HG03095 (cell line): ENCODE measurements around the gene MARVELD1.
"Not testable (repeated sequence)": the region's sequence is repeated elsewhere in the genome, so short reads cannot be mapped to it uniquely, and the experiment has no call there.

ENCODE experiments used
- ATAC-seq: cut with Tn5 transposase; IDR thresholded peaks from one replicate; pipeline ENCODE4 v1.9.1; 2021; ENCODE audit warnings: moderate library complexity; ENCODE audit not compliant: unreplicated experiment

Gene MARVELD1

DNA sequence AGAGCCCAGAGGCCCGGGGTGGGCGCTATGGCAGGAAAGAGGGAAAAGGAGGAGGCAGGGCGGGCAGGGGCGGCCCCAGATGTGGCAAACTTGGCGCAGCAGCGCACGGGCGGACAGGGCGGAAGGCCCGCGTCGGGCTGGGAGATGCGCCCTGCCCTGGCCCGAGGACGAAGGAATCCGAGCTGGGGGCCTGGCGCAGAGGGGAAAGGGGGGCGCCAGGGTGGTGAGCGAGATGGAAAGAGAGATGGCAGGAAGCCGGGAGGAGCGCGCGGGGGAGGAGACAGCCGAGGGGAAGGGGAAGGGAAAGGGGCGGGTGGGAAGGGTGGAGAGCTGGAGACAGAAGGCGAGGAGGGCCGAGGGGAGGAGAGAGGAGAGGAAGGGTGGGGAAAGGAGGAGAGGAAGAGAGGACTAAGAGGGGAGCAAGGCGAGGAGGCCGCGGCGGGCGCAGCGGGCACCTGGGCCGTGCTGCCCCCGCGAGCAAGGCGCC, at the start of gene MARVELD1:
Gene MARVELD1, plus strand, starts transcription at position 392 of the 487 bp plus-strand sequence. CDS start 147 bp downstream, outside the sequence.
- no peak for ATAC-seq

DNA sequence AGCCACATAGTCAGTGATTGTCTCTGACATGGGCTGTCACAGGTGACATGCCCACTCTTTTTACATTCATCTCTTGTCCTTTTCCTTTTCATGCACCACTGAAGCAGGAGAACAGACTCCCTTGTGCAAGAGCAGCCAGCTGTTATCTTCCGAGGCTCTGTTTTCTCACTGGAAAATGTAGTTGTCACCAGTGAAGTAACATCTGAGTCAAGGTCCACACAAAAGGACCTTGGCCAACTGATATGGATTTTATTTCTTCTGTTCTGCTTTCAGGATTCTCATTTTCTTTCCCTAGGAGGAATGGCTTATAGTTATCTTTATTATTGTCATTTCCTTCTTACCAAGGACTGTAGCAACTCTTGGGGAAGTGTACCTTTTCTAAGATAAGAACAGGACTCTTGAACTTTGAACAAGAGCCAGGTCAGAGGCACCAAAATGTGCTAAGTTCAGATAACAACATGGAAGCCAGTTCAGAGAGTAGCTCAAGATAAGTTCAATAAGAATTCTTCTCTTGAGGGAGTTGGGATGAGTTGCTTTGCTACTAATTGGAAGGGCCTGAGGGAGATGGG, 49.2 kb upstream of the MARVELD1 start:
- ATAC-seq, result no peak

- ATAC-seq, result no peak
These were observed 46.5 kb upstream of the MARVELD1 start for GRCh38 chr10:97666992-97667391.

DNA sequence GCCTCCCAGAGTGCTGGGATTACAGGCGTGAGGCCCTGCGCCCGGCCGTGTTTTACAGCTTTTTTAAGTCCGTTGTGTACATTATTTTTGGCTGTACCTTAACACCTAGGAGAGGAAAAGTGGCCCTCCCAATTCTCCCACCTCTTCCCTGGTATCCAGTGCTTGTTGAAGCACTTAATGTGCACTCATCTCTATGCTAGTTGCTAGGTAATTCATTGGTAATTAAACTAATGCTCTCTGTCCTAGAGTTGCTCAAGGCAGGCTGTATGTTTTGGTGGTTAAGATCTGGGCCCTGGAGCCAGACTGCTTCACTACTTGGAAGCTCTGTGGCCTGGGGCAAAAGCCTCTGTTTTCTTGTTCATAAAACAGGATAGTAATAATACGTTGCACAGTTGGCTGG, 46.1 kb upstream of the MARVELD1 start:
- ATAC-seq, result no peak

GRCh38 chr10:97669571-97669970, 44.0 kb upstream of the MARVELD1 start:
- ATAC-seq, result no peak

DNA sequence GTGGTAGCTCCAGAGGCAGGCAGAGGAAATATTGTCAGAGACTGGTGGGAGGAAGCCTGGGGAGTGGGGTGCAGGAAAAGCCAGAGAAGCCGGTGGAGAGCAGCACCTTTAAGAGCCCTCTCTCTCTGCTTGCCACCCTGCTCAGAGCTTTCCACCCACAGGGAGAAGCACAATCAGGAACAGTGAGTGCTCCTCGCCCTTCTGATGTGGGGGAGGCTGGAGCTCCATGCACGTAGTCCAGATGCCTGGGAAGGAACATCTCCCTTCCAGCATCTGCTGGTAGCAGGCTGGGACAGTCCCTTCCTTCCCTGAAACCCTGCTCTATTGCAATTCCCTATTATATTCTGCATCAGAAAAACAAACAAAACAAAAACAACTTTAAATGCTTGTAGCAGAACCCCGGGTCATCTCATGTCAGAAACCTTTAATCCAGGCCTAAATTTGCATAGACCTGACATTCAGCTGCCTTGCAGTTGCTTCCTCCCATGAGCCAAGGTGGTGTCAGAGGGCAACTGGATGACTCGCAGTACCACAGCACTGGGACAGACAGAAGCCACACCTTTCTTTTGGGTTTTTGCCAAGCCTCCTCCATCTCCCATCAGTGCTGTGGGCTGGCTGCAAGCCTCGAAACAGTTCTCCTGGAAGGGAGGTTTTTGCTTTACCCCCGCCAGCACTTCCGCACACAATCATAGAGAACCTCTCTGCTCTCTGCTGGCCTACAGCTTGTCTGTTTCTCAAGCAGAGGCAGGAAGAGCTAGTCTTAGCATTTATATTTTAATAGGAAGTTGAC, 39.6 kb upstream of the MARVELD1 start:
- ATAC-seq, result no peak

DNA sequence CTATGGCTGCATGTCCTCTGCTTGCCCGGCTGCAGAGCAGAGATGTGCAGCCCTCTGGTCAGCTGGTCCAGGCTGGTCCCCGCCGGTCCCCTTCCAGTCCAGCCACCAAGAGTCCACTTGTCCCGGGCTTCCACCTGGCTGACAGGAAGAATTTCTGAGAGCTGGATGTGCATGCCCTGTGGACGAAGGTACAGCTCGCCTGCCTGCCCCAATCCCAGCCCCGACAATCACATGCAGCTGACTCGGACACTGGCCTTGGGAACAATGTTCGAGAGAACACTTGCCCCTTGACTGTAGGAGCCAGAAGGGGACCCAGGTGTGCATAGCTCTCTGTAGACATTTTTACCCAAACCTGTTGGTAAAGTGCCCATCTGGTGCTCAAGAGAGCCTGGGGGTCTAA, 38.3 kb upstream of the MARVELD1 start:
- no peak for ATAC-seq

DNA sequence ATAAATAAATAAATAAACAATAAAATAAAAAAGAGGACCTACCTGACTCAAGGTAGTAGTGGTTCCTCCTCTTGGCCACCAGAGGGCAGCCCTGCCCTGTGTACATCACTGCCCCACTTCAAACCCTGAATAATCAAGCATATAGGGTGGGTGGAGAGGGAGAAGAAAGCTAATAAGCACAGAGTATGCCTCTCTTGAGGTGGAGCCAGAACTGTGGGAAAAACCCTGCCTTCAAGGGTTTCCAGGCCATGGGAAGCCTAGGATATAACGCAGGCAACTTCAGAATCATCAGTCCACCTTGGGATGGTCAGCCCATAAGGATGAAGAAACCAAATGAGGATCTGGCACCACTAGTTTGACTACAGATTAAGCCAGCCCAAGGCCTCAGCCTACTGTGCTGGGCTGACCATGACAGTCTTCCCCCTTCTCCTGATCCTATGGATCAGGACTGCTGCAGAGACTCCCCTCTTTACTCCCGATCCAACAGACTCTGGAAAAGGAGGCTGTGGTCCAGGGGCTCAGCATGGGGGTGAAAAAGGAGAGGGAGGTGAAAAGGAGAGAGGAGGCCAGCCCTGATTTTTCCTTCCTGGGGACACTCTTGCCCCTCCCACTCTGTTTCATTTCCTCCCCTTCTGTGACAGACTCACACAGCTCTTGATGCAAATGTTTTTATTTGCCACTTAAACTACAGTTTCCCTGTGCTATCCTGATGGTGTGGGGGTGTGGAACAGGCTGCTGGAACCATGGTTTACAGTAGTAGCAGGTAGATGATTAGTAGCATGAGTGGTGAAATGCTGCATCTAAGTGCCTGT, 36.6 kb upstream of the MARVELD1 start:
- ATAC-seq, result peak; percentile 62

- ATAC-seq, result no peak
These were observed 33.9 kb upstream of the MARVELD1 start for GRCh38 chr10:97679594-97679993.

DNA sequence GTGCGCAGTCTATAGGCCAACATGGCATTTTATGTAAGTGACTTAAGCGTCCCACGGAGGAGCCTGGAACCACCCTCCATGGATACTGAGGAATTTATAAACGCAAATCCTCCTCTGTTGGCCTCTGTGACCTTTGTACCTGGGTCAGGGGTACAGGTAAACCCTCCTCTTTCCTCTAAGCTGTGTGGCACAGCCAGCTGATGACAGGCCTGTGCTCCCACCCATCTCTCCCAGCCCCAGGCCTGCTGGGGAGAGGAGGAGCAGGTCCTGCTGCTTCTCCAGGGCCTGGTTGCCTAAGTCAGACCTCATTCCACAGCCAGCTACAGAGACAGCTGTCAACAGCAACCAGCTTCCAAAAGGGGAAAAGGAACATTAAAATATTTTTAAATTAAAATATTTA, 31.5 kb upstream of the MARVELD1 start:
- no peak for ATAC-seq

DNA sequence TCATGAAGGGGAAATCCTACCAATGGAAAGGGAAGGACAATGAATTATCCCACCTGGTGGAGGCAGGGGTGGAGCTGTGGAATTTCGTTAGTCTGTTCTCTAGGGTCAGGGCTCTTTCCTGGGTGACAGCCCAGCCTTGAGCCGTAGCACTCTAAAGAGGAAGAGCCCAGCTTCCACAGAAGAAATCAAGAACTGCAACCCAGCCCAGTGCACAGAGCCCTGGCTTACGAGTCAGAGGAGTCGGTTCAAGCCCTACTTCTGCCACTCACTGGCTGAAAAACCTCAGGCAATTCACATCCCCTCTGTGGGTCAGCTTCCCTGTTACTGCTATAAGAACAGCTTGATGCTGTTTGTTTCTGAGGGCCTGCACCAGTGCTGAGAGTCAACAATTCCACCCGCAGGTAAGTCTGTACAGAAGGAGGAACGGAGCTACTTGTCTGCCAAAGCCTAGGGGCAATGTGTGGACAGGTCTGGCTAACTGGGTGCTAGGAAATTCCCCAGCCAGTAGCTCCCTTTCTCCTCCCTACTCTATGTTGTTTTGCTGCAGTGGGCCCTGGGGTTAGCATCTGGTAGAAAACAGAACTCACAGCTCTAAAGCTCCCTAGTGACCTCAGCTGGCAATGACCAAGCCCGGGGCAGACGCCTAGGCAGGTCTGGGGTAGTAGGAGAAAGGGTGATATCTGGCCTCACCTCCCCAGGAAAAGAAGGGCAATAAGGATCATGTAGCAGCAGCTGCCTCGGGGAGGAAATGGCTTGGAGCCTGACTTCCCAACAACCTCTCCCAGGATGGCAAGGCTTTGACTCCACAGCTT, 29.8 kb upstream of the MARVELD1 start:
- ATAC-seq, result no peak

DNA sequence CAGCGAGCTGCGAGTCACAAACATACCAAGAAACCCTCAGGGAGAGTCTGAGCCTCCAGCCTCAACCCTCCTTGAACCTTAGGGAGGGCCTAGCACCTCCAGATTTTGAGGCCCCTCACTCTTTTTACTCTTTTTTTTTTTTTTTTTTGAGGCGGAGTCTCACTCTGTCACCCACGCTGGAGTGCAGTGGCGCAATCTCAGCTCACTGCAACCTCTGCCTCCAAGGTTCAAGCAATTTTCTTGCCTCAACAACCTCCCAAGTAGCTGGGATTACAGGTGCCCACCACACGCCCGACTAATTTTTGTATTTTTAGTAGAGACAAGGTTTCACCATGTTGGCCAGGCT, 29.2 kb upstream of the MARVELD1 start:
- ATAC-seq, result not testable (repeated sequence)

DNA sequence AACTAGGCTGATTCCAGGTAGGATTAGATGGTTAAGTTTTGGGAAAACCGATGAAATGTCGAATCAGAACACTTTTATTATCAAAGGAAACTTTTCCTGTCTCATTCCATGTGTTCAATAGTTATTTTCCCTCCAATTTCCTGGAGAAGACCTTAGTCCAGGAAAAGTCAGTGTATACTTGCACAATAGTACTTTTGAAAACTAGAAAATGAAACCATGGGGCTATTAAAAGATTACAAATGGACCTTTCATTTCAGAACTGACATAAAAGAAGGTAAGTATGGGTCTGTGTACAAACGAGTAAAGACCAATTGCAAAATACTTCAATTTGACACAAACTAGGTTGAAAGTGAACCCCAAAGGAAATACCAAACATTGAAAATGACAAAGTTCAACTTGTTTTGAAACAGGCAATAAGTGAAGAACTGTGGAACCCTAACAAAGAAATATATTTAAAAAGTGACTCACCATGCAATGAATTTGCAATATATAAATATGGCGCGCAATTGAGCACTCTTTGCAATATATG, 28.6 kb upstream of the MARVELD1 start:
- no peak for ATAC-seq

- ATAC-seq, result no peak
These were observed 28.1 kb upstream of the MARVELD1 start for GRCh38 chr10:97685395-97685958.

- no peak for ATAC-seq
These were observed 27.1 kb upstream of the MARVELD1 start for GRCh38 chr10:97686301-97686961.

GRCh38 chr10:97686962-97687784, 26.4 kb upstream of the MARVELD1 start, which contains the start of gene AVPI1:
Gene AVPI1 (minus strand): TSS chr10:97687241. CDS start chr10:97679905, 7,336 bp downstream.
- ATAC-seq, result peak; percentile 86

GRCh38 chr10:97687785-97688781, 25.4 kb upstream of the MARVELD1 start:
- ATAC-seq, result no peak
